Natural killer cell (primary cell): ENCODE measurements around the gene MMP17. TPM values are rescaled to one million over a fixed set of nuclear protein-coding genes. Genes with fewer than 3 reads are reported as not detected.
"Not testable (repeated sequence)": the region's sequence is repeated elsewhere in the genome, so short reads cannot be mapped to it uniquely, and the experiment has no call there.

Experiments
- ATAC-seq, 3 donors: fragments of 150-1000 bp in 2 of 3; fragments of 200-7000 bp in 1 of 3; cut with Tn5 transposase; 1 replicate in 1 of 3; 2 replicates in 2 of 3; pipeline ENCODE4 v1.10.0; 2021; ENCODE audit warnings: mild to moderate bottlenecking in 2 of 3, moderate library complexity in 2 of 3
- DNase-seq, 2 donors: peaks; one replicate each; pipeline versions ENCODE4 v3.0.0 to v3.0.0-alpha.2; 2013 to 2021; ENCODE audit warnings: mixed read lengths in 1 of 2
- H3K27ac ChIP-seq: one replicate; pipeline ENCODE4 v1.5.1; 2013; ENCODE audit warnings: mild to moderate bottlenecking, low read length
- H3K27me3 ChIP-seq: one replicate; pipeline ENCODE4 v1.6.1; 2013; ENCODE audit warnings: low read length; ENCODE audit not compliant: control insufficient read depth, insufficient read depth
- H3K36me3 ChIP-seq: one replicate; pipeline ENCODE4 v1.6.1; 2013; ENCODE audit warnings: low read length; ENCODE audit not compliant: control insufficient read depth, insufficient read depth
- H3K4me1 ChIP-seq: one replicate; pipeline ENCODE4 v1.6.1; 2013; ENCODE audit warnings: low read length; ENCODE audit not compliant: control insufficient read depth, insufficient read depth
- H3K4me3 ChIP-seq: one replicate; pipeline ENCODE4 v1.5.1; 2013; ENCODE audit warnings: low read length
- H3K9me3 ChIP-seq: one replicate; pipeline ENCODE4 v1.6.1; 2013; ENCODE audit warnings: low read length; ENCODE audit not compliant: control insufficient read depth, insufficient read depth
- H3K27ac Mint-ChIP-seq, 2 donors: one replicate each; pipeline ENCODE4 v1.8.0; 2022; ENCODE audit warnings: mild to moderate bottlenecking in 2 of 2, mixed read lengths in 2 of 2, moderate library complexity in 1 of 2
- H3K27me3 Mint-ChIP-seq, 2 donors: one replicate each; pipeline ENCODE4 v1.8.0; 2022; ENCODE audit warnings: low read depth in 2 of 2, mixed read lengths in 2 of 2
- H3K36me3 Mint-ChIP-seq: one replicate; pipeline ENCODE4 v1.8.0; 2022; ENCODE audit warnings: mixed read lengths
- H3K4me1 Mint-ChIP-seq, 2 donors: one replicate each; pipeline ENCODE4 v1.8.0; 2022; ENCODE audit warnings: mixed read lengths in 2 of 2
- H3K4me3 Mint-ChIP-seq: one replicate; pipeline ENCODE4 v1.8.0; 2022; ENCODE audit warnings: mild to moderate bottlenecking, moderate library complexity, mixed read lengths
- H3K9me3 Mint-ChIP-seq, 2 donors: one replicate each; pipeline ENCODE4 v1.8.0; 2022; ENCODE audit warnings: mixed read lengths in 2 of 2
- WGBS: methylation state at CpG from one replicate; pipeline ENCODE4 v1.1.7; 2013; ENCODE audit warnings: missing lambda C conversion rate; ENCODE audit not compliant: insufficient coverage; 5-methylcytosine and 5-hydroxymethylcytosine counted together
- intact Hi-C: fragments of 100-400 bp; cut with micrococcal nuclease; formaldehyde crosslinking; loops from one replicate; pipeline ENCODE4 v1.14.2; 2022
- total RNA-seq, 4 donors: library from RNA; stranded (reverse); fragments of 120-200 nt in 1 of 4; gene quantifications; one replicate each; pipeline versions ENCODE4 v1.2.3 to v1.2.4, GENCODE V29; 2013 to 2022
- TF ChIP-seq, protein P1 (sequence below): fragments of 200-600 bp; IDR thresholded peaks from one replicate; pipeline ENCODE4 v1.8.0; 2022; ENCODE audit warnings: antibody characterized with exemption

The MMP17 gene
- total RNA-seq, 3 donors from 2014 or later (not counting 1 experiment from before 2014, with no cell fraction given), result 1.6 to 2.0 (median 1.7) TPM

DNA sequence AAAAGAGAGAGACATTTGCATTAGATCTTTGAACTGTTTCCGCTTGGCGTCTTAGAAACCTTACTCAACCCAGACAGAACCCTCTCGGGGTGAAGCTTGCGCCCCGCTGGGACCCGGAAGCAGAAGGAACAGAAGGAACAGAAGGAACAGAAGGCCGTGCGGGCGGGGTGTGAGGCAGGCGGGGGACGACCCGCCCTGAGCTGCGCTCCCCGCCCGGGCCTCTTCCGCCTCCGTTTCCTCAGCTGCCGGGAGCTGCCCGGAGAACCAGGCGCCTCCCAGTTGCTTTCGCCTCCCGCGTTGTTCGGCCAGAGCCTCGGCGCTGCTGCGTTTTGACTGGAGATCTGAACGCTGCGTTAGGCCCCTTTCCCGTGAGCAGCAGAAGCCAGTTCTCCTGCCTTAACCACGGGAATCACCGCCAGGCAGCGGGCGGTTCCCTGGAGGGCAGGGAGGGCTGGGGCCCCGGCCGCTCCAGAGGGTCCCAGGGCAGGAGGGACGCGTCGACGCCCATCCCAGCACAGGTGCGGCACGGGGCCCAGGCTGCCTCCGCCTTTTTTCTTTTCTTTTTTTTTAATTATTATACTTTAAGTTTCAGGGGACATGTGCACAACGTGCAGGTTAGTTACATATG is 19.3 kb upstream of the MMP17 start:
- H3K27me3 ChIP-seq, result no peaks in the 10 kb centered on the region
- H3K36me3 Mint-ChIP-seq, result peaks cover 8% of the 10 kb centered on the region
- H3K27ac ChIP-seq, result peak overlapping the region; percentile 35
- peaks cover 0 to 4% of the 10 kb centered on the region in 2 donors for H3K9me3 Mint-ChIP-seq
- ATAC-seq (peak; percentile 86 to 93 (median 87)), DNase-seq (peak in 1 of 2 donors; percentile 66)
- 74% methylated on average over 44 of the region's 44 CpGs for WGBS
- H3K9me3 ChIP-seq, result peaks cover 3% of the 10 kb centered on the region
- H3K4me3 ChIP-seq, result peak overlapping the region; percentile 22
- H3K36me3 ChIP-seq, result no peaks in the 10 kb centered on the region
- no peaks in the 10 kb centered on the region for H3K4me1 Mint-ChIP-seq
- H3K4me1 ChIP-seq, result no peaks in the 10 kb centered on the region
- TF ChIP-seq, protein P1, sequence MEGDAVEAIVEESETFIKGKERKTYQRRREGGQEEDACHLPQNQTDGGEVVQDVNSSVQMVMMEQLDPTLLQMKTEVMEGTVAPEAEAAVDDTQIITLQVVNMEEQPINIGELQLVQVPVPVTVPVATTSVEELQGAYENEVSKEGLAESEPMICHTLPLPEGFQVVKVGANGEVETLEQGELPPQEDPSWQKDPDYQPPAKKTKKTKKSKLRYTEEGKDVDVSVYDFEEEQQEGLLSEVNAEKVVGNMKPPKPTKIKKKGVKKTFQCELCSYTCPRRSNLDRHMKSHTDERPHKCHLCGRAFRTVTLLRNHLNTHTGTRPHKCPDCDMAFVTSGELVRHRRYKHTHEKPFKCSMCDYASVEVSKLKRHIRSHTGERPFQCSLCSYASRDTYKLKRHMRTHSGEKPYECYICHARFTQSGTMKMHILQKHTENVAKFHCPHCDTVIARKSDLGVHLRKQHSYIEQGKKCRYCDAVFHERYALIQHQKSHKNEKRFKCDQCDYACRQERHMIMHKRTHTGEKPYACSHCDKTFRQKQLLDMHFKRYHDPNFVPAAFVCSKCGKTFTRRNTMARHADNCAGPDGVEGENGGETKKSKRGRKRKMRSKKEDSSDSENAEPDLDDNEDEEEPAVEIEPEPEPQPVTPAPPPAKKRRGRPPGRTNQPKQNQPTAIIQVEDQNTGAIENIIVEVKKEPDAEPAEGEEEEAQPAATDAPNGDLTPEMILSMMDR, result no peak
- peak overlapping the region; percentile 79 for H3K4me3 Mint-ChIP-seq
- peak overlapping the region in 1 of 2 donors; percentile 73 for H3K27ac Mint-ChIP-seq
- H3K27me3 Mint-ChIP-seq, result peaks cover 0 to 2% of the 10 kb centered on the region in 2 donors
- intact Hi-C loops, result no loop called here

DNA sequence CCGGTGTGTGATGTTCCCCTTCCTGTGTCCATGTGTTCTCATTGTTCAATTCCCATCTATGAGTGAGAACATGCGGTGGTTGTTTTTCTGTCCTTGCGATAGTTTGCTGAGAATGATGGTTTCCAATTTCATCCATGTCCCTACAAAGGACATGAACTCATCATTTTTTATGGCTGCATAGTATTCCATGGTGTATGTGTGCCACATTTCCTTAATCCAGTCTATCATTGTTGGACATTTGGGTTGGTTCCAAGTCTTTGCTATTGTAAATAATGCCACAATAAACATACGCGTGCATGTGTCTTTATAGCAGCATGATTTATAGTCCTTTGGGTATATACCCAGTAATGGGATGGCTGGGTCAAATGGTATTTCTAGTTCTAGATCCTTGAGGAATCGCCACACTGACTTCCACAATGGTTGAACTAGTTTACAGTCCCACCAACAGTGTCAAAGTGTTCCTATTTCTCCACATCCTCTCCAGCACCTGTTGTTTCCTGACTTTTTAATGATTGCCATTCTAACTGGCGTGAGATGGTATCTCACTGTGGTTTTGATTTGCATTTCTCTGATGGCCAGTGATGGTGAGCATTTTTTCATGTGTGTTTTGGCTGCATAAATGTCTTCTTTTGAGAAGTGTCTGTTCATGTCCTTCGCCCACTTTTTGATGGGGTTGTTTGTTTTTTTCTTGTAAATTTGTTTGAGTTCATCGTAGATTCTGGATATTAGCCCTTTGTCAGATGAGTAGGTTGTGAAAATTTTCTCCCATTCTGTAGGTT is 18.5 kb upstream of the MMP17 start:
- H3K27me3 Mint-ChIP-seq, DNase-seq, H3K4me3 ChIP-seq, H3K9me3 ChIP-seq, H3K27me3 ChIP-seq, H3K36me3 ChIP-seq, H3K27ac ChIP-seq, H3K36me3 Mint-ChIP-seq, intact Hi-C loops, ATAC-seq, H3K4me1 Mint-ChIP-seq, H3K4me1 ChIP-seq, H3K9me3 Mint-ChIP-seq: not testable (repeated sequence)
- Mint-ChIP-seq H3K4me3 (peak overlapping the region; percentile 79), H3K27ac (peak overlapping the region in 1 of 2 donors; percentile 73)
- 86% methylated on average over 1 of the region's 9 CpGs for WGBS

DNA sequence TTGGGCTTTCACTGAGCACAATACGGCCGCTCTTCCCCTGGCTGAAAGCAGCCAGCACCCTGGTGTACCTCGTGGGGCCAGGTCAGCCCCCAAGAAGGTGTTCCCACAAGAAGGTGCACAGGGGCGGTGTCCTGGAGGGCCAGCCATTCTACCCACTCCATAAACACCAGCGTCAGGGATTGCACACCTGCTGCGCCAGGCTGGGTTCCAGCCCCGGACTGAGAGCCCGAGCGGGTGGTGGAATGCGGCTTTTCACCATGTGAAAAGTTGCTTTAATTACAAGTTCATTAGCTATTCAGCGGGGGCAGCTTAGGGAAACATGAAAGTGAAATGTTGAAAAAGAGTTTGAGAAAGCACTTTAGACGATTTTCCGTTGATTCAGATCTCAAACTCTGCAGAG is 17.5 kb upstream of the MMP17 start:
- Histone ChIP-seq H3K27ac (no peak overlapping the region), H3K4me3 (no peak overlapping the region), H3K4me1 (no peaks in the 10 kb centered on the region), H3K36me3 (no peaks in the 10 kb centered on the region), H3K27me3 (no peaks in the 10 kb centered on the region), H3K9me3 (peaks cover 3% of the 10 kb centered on the region)
- Mint-ChIP-seq H3K27me3 (peaks cover 0 to 2% of the 10 kb centered on the region in 2 donors), H3K4me3 (no peak overlapping the region), H3K4me1 (no peaks in the 10 kb centered on the region), H3K9me3 (peaks cover 0 to 4% of the 10 kb centered on the region in 2 donors), H3K27ac (no peak overlapping the region), H3K36me3 (peaks cover 9% of the 10 kb centered on the region)
- TF ChIP-seq, protein P1, result no peak
- DNase-seq (no peak), ATAC-seq (no peak)
- intact Hi-C loops, result no loop called here
- 83% methylated on average over 13 of the region's 13 CpGs for WGBS

DNA sequence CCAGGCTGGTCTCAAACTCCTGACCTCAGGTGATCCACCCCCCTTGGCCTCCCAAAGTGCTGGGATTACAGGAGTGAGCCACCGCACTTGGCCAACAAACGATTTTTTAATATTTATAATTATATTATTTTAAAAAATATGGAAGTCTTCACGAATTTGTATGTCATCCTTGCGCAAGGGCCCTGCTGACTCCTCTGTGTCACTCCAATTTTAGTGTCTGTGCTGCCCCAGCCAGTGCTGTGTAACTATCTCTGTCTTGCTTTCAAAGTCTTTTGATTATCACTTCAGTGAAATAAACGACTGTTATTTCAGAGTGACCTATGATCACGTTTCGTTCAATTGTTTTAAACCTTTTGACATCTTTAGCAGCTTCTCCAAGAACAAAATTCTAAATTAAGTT is 13.1 kb upstream of the MMP17 start:
- intact Hi-C loops, result no loop called here
- Mint-ChIP-seq H3K27ac (no peak overlapping the region), H3K4me3 (no peak overlapping the region), H3K4me1 (no peaks in the 10 kb centered on the region), H3K27me3 (peaks cover 0 to 2% of the 10 kb centered on the region in 2 donors), H3K9me3 (peaks cover 0 to 4% of the 10 kb centered on the region in 2 donors), H3K36me3 (peaks cover 9% of the 10 kb centered on the region)
- DNase-seq (no peak), ATAC-seq (no peak)
- H3K27ac ChIP-seq, result no peak overlapping the region
- TF ChIP-seq, protein P1, result no peak
- WGBS, result 94% methylated on average over 5 of the region's 7 CpGs
- H3K9me3 ChIP-seq, result peaks cover 3% of the 10 kb centered on the region
- H3K4me1 ChIP-seq, result peaks cover 4% of the 10 kb centered on the region
- H3K27me3 ChIP-seq, result no peaks in the 10 kb centered on the region
- no peaks in the 10 kb centered on the region for H3K36me3 ChIP-seq
- H3K4me3 ChIP-seq, result no peak overlapping the region
